ENCODE results near the gene GRAMD2B.

- TF ChIP-seq TCF7L2 (IDR thresholded peaks at IDR 0.05; ENCODE audit: low read depth, low read length) (no peak), POLR2AphosphoS5 (IDR thresholded peaks at IDR 0.05; ENCODE audit: low read depth, low read length) (no peak)
These were observed 112.8 kb downstream of the GRAMD2B start for GRCh38 chr5:126535856-126536545.
